Measurements from ENCODE around the gene RPL31. TPM values are rescaled to one million over a fixed set of nuclear protein-coding genes. Genes with fewer than 3 reads are reported as not detected.

RPL31 gene
- total and polyA plus RNA-seq, 2 experiments from 2014 or later: 1,256 to 1,571 TPM

GRCh38 chr2:100988630-100989417 is 13.3 kb upstream of the RPL31 start:
- no peak for DNase-seq (ENCODE audit: low spot score)
- H4K20me1 ChIP-seq (ENCODE audit: insufficient read depth, poor library complexity, severe bottlenecking): no peaks in the 10 kb centered on the region
- no peak overlapping the region for H3K27ac ChIP-seq
- no peak overlapping the region for H2AFZ ChIP-seq
- H3K9me3 ChIP-seq (ENCODE audit: low read depth): no peaks in the 10 kb centered on the region
- no peaks in the 10 kb centered on the region for H3K79me2 ChIP-seq
- H3K36me3 ChIP-seq (replicated peaks; ENCODE audit: insufficient read depth, low read depth): no peaks in the 10 kb centered on the region
- TF ChIP-seq CTCF (IDR thresholded peaks at IDR 0.05; ENCODE audit: poor library complexity) (no peak), EZH2phosphoT487 (IDR thresholded peaks at IDR 0.05; ENCODE audit: low read depth, severe bottlenecking, unreplicated experiment) (no peak), EZH2 (IDR thresholded peaks at IDR 0.05; ENCODE audit: borderline replicate concordance) (no peak)
- H3K9me2 ChIP-seq (replicated peaks; ENCODE audit: insufficient read depth): no peaks in the 10 kb centered on the region
- H3K4me1 ChIP-seq (ENCODE audit: insufficient read depth): peaks cover 10% of the 10 kb centered on the region
- H3K4me3 ChIP-seq: no peak overlapping the region
- no peaks in the 10 kb centered on the region for H3K27me3 ChIP-seq
- 69% methylated on average over 5 of the region's 8 CpGs for WGBS (ENCODE audit: low lambda C conversion rate, missing lambda C conversion rate)
- H3K4me2 ChIP-seq: no peak overlapping the region

- Histone ChIP-seq H3K9me3 (ENCODE audit: low read depth) (no peaks in the 10 kb centered on the region), H3K4me3 (no peak overlapping the region), H4K20me1 (ENCODE audit: insufficient read depth, poor library complexity, severe bottlenecking) (no peaks in the 10 kb centered on the region), H3K4me2 (no peak overlapping the region), H3K27ac (no peak overlapping the region), H3K36me3 (replicated peaks; ENCODE audit: insufficient read depth, low read depth) (no peaks in the 10 kb centered on the region), H2AFZ (no peak overlapping the region), H3K27me3 (no peaks in the 10 kb centered on the region), H3K4me1 (ENCODE audit: insufficient read depth) (peaks cover 1% of the 10 kb centered on the region), H3K79me2 (no peaks in the 10 kb centered on the region), H3K9me2 (replicated peaks; ENCODE audit: insufficient read depth) (no peaks in the 10 kb centered on the region)
- 95% methylated on average over 3 of the region's 3 CpGs for WGBS (ENCODE audit: low lambda C conversion rate, missing lambda C conversion rate)
- no peak for TF ChIP-seq EZH2 (IDR thresholded peaks at IDR 0.05; ENCODE audit: borderline replicate concordance)
- no peak for DNase-seq (ENCODE audit: low spot score)
These were observed 12.4 kb upstream of the RPL31 start for GRCh38 chr2:100989666-100990065.

- Histone ChIP-seq H3K27me3 (no peaks in the 10 kb centered on the region), H3K27ac (no peak overlapping the region), H4K20me1 (ENCODE audit: insufficient read depth, poor library complexity, severe bottlenecking) (no peaks in the 10 kb centered on the region), H2AFZ (no peak overlapping the region), H3K4me1 (ENCODE audit: insufficient read depth) (no peaks in the 10 kb centered on the region), H3K79me2 (no peaks in the 10 kb centered on the region), H3K9me3 (ENCODE audit: low read depth) (no peaks in the 10 kb centered on the region), H3K4me2 (no peak overlapping the region), H3K36me3 (replicated peaks; ENCODE audit: insufficient read depth, low read depth) (no peaks in the 10 kb centered on the region), H3K4me3 (no peak overlapping the region), H3K9me2 (replicated peaks; ENCODE audit: insufficient read depth) (no peaks in the 10 kb centered on the region)
- 97% methylated on average over 9 of the region's 9 CpGs for WGBS (ENCODE audit: low lambda C conversion rate, missing lambda C conversion rate)
- DNase-seq (ENCODE audit: low spot score): no peak
- TF ChIP-seq EZH2phosphoT487 (IDR thresholded peaks at IDR 0.05; ENCODE audit: low read depth, severe bottlenecking, unreplicated experiment) (no peak), EZH2 (IDR thresholded peaks at IDR 0.05; ENCODE audit: borderline replicate concordance) (no peak), CTCF (IDR thresholded peaks at IDR 0.05; ENCODE audit: poor library complexity) (no peak)
These were observed 11.9 kb upstream of the RPL31 start for GRCh38 chr2:100990166-100990565.

- no peak overlapping the region for H2AFZ ChIP-seq
- H3K4me2 ChIP-seq: no peak overlapping the region
- no peaks in the 10 kb centered on the region for H3K79me2 ChIP-seq
- H4K20me1 ChIP-seq (ENCODE audit: insufficient read depth, poor library complexity, severe bottlenecking): no peaks in the 10 kb centered on the region
- H3K4me1 ChIP-seq (ENCODE audit: insufficient read depth): no peaks in the 10 kb centered on the region
- 82% methylated on average over 22 of the region's 24 CpGs for WGBS (ENCODE audit: low lambda C conversion rate, missing lambda C conversion rate)
- H3K4me3 ChIP-seq: no peak overlapping the region
- no peaks in the 10 kb centered on the region for H3K9me2 ChIP-seq (replicated peaks; ENCODE audit: insufficient read depth)
- no peak for TF ChIP-seq EZH2phosphoT487 (IDR thresholded peaks at IDR 0.05; ENCODE audit: low read depth, severe bottlenecking, unreplicated experiment)
- TF ChIP-seq EZH2 (IDR thresholded peaks at IDR 0.05; ENCODE audit: borderline replicate concordance): no peak
- no peak for TF ChIP-seq CTCF (IDR thresholded peaks at IDR 0.05; ENCODE audit: poor library complexity)
- no peaks in the 10 kb centered on the region for H3K9me3 ChIP-seq (ENCODE audit: low read depth)
- H3K27me3 ChIP-seq: no peaks in the 10 kb centered on the region
- H3K27ac ChIP-seq: no peak overlapping the region
- no peaks in the 10 kb centered on the region for H3K36me3 ChIP-seq (replicated peaks; ENCODE audit: insufficient read depth, low read depth)
- no peak for DNase-seq (ENCODE audit: low spot score)
These were observed 11.3 kb upstream of the RPL31 start for GRCh38 chr2:100990650-100991403.

Data from hepatocyte (in vitro differentiated cells).